HG03442 (cell line): ENCODE measurements around the gene ZNF382.

Experiments used
- ATAC-seq: cut with Tn5 transposase; IDR thresholded peaks from one replicate; pipeline ENCODE4 v1.9.1; 2021; ENCODE audit warnings: mild to moderate bottlenecking, moderate library complexity; ENCODE audit not compliant: unreplicated experiment

The ZNF382 gene

GRCh38 chr19:36674201-36674600 is 69.1 kb downstream of the ZNF382 start:
- no peak for ATAC-seq

DNA sequence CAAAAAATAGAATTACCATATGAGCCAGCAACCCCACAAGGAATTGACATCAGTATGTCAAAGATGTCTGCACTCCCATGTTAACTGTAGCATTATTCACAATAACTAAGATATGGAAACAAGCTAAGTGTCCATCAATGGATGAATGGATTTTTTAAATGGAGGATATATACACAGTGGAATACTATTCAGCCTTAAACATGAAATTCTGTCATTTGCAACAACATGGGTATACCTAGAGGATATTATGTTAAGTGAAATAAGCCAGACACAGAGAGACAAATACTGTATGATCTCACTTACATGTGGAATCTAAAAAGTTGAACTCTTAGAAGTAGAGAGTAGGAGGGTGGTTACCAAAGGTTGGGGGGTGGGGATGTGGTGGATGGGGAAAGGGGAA is 74.3 kb downstream of the ZNF382 start:
- ATAC-seq: no peak
